Adrenal gland (tissue), 12 donors: Measurements from ENCODE around the gene STX8. TPM values are rescaled to one million over a fixed set of nuclear protein-coding genes. Genes with fewer than 3 reads are reported as not detected.

Experiments
- DNase-seq, 7 donors: peaks; one replicate each; pipeline ENCODE4 v3.0.0-alpha.2; 2019 to 2020
- H3K27ac ChIP-seq, 5 donors: fragments of 200-600 bp; sonication (generic) in 4 of 5; 1 replicate in 3 of 5; 2 replicates in 2 of 5; pipeline versions ENCODE4 v1.5.1 to v1.8.0; 2016 to 2020; ENCODE audit warnings: mild to moderate bottlenecking in 1 of 5
- H3K27me3 ChIP-seq: fragments of 200-600 bp; 2 replicates; pipeline ENCODE4 v1.8.0; 2021
- H3K36me3 ChIP-seq, 2 donors: fragments of 200-600 bp; replicated peaks in 1 of 2; 1 replicate in 1 of 2; 2 replicates in 1 of 2; pipeline versions ENCODE4 v1.5.1 to v1.8.0; 2018 to 2022
- H3K4me1 ChIP-seq, 2 donors: fragments of 200-600 bp; replicated peaks in 1 of 2; 1 replicate in 1 of 2; 2 replicates in 1 of 2; pipeline versions ENCODE4 v1.5.1 to v1.8.0; 2018 to 2021
- H3K4me3 ChIP-seq, 4 donors: fragments of 200-600 bp; sonication (generic) in 3 of 4; one replicate each; pipeline ENCODE4 v1.5.1; 2016 to 2018
- H3K9me3 ChIP-seq, 3 donors: fragments of 200-600 bp; sonication (generic) in 1 of 3; replicated peaks in 1 of 3; 1 replicate in 2 of 3; 2 replicates in 1 of 3; pipeline versions ENCODE4 v1.5.1 to v1.8.0; 2016 to 2021
- POLR2A ChIP-seq, 2 donors: fragments of 450-650 bp; IDR thresholded peaks; one replicate each; pipeline ENCODE4 v1.6.1; 2017; ENCODE audit warnings: antibody characterized with exemption in 2 of 2, mild to moderate bottlenecking in 2 of 2, moderate library complexity in 1 of 2
- WGBS, 4 donors: extraction: QIAGEN DNeasy Blood & Tissue Kit in 2 of 4; methylation state at CpG; one replicate each; pipeline versions ENCODE4 v1.1.5 to v1.1.7; 2013 to 2017; 5-methylcytosine and 5-hydroxymethylcytosine counted together
- intact Hi-C, 2 donors: fragments of 100-400 bp; cut with DNase I; formaldehyde crosslinking; loops; one replicate each; pipeline versions ENCODE4 v1.14.1 to v1.15.0; 2022 to 2023
- polyA plus RNA-seq, 3 donors: library from polyadenylated mRNA; stranded (reverse); fragments of 200-250 nt in 2 of 3; fragments of 350-450 nt in 1 of 3; fragmentation: Illumina TruSeq in 1 of 3; extraction: RNeasy Lipid Tissue Mini Kit (QIAGEN cat#74804) in 1 of 3; gene quantifications; one replicate each; pipeline ENCODE4 v1.2.3, GENCODE V29; 2013 to 2014
- total RNA-seq, 9 donors: library from RNA; depleted of rRNA in 4 of 9; stranded (reverse); fragments of >200 nt in 4 of 9; fragments of 120-200 nt in 1 of 9; fragmentation: NEBNext Ultra II Directional in 1 of 9; extraction: Animal tissue kit (Norgen Biotek cat#: 25700) in 1 of 9; gene quantifications; one replicate each; pipeline versions ENCODE4 v1.1.0 to v1.2.4, GENCODE V29; 2013 to 2023
- TF ChIP-seq, protein P1 (sequence below), 6 experiments: fragments of 450-650 bp in 4 of 6; fragments of 200-600 bp in 2 of 6; sonication (generic) in 1 of 6; IDR thresholded peaks; 1 replicate in 5 of 6; 2 replicates in 1 of 6; pipeline versions ENCODE4 v1.5.1 to v1.8.0; 2016 to 2021; ENCODE audit warnings: antibody characterized with exemption in 6 of 6, mild to moderate bottlenecking in 2 of 6, moderate library complexity in 1 of 6
- donor health status: healthy with polysubstance abuse.
- donor health status: Bipolar disorder and iron deficiency.
- donor health status: DM: yes; HTN: yes; CAD: no.
- donor health status: DM: no; HTN: no; CAD: no.
- donor health status: DM: no; HTN: no; CAD: no.
- donor health status: DM: yes; HTN: yes; CAD: no.

Gene STX8
- total and polyA plus RNA-seq, 12 donors, result 21.9 to 94.1 (median 72.3) TPM

DNA sequence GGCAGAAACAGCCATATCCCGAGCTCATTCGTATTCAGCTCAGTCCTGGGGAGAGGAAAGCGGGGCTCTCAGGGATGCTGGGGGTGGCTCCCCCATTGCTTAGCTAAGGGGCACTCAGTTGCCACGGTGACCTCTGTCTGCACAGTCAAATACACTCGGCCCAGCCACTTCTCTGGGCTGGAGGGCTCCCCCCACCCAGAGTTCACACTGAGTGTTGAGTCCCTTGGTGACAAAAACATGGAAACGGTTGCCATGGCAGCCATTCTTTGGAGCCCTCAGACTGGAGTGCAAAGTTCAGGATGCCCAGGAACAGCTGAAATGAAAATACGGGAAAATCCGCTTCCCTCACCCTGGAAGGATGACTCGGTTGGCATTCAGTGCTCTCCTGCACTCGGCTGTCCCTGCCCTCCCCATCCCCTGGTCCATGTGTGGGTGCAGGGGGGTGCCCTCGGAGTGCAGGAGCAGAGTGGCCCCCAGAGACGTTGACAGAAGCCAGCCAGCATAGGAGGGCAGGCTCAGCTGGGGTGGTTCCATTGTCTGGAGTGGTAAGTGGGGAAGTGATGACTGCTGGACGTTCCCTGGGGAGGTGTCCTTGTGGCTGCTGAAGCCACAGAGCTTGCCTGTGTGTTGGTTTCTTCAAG lies 337.8 kb downstream of the STX8 start:
- Histone ChIP-seq H3K27ac (no peak overlapping the region), H3K9me3 (no peaks in the 10 kb centered on the region), H3K36me3 (no peaks in the 10 kb centered on the region), H3K4me3 (no peak overlapping the region), H3K4me1 (peaks cover 10 to 21% of the 10 kb centered on the region in 2 donors), H3K27me3 (peaks cover 11% of the 10 kb centered on the region)
- intact Hi-C loops, result no loop called here
- DNase-seq, result no peak
- 91 to 95% (median 92%) methylated on average over 11 to 13 of the region's 13 CpGs for WGBS, 4 donors
- no peak for TF ChIP-seq POLR2A (IDR thresholded peaks at IDR 0.05)
- TF ChIP-seq, protein P1, sequence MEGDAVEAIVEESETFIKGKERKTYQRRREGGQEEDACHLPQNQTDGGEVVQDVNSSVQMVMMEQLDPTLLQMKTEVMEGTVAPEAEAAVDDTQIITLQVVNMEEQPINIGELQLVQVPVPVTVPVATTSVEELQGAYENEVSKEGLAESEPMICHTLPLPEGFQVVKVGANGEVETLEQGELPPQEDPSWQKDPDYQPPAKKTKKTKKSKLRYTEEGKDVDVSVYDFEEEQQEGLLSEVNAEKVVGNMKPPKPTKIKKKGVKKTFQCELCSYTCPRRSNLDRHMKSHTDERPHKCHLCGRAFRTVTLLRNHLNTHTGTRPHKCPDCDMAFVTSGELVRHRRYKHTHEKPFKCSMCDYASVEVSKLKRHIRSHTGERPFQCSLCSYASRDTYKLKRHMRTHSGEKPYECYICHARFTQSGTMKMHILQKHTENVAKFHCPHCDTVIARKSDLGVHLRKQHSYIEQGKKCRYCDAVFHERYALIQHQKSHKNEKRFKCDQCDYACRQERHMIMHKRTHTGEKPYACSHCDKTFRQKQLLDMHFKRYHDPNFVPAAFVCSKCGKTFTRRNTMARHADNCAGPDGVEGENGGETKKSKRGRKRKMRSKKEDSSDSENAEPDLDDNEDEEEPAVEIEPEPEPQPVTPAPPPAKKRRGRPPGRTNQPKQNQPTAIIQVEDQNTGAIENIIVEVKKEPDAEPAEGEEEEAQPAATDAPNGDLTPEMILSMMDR (IDR thresholded peaks at IDR 0.05), result no peak

DNA sequence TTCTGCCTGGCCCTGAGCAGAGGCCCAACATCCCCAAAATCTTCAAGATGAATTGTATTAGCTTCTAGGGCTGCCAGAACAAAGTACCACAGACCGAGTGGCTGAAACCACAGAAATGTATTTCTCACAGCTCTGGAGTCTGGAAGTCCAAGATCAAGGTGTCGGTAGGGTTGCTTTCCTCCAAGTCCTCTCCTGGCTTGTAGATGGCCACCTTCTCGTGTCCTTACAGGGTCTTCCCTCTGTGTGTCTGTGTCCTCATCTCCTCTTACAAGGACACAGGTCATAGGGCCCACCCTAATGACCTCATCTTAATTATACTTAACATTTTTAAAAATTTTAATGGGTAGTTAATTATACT lies 338.6 kb downstream of the STX8 start:
- H3K4me1 ChIP-seq, result peaks cover 10 to 21% of the 10 kb centered on the region in 2 donors
- intact Hi-C loops, result no loop called here
- TF ChIP-seq POLR2A (IDR thresholded peaks at IDR 0.05), result no peak
- TF ChIP-seq, protein P1 (IDR thresholded peaks at IDR 0.05), result no peak
- no peaks in the 10 kb centered on the region for H3K9me3 ChIP-seq
- H3K4me3 ChIP-seq, result no peak overlapping the region
- H3K27ac ChIP-seq, result no peak overlapping the region
- peaks cover 18% of the 10 kb centered on the region for H3K27me3 ChIP-seq
- 91 to 95% (median 94%) methylated on average over 3 of the region's 3 CpGs for WGBS, 4 donors
- DNase-seq, result no peak
- H3K36me3 ChIP-seq, result no peaks in the 10 kb centered on the region

DNA sequence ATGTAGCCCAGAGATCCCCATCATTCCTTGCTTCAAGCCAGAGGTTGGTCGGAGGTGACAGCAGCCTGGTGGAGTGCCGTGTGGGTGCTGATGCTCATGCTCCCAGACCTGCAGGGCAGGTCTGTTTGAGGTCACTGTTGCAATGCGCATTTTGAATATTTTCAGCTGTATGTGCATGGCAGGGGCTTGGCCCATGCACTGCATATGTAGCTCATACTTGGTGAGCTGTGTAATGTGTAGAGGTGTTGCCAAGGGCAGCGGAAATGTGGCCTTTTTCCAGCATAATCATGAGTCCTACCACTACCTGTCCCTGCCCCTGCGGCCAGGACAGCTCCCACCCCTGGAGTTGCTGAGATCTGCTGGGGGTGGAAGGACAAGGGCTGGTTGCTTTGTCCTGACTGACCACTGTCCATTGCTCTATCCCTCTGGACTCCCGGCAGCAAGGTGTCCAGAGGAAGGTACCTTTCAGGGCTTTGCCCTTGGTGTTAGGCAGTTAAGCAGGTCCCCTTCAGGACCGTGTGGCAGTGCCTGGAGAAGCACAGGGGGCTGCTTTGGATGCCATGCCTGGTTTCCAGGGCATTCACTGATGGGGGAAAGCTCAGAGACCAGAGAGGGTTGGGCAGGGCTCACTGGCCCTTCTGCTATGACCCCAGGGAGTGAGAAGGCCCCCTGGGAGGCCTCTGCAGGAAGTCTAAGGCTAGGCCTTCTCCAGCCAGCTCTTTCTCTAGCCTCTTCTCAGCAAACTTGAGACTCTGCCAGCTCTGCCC lies 339.2 kb downstream of the STX8 start:
- Histone ChIP-seq H3K36me3 (no peaks in the 10 kb centered on the region), H3K27ac (no peak overlapping the region), H3K9me3 (no peaks in the 10 kb centered on the region), H3K4me3 (no peak overlapping the region), H3K4me1 (peaks cover 10 to 21% of the 10 kb centered on the region in 2 donors), H3K27me3 (peaks cover 20% of the 10 kb centered on the region)
- 79 to 92% (median 85%) methylated on average over 5 to 7 of the region's 7 CpGs for WGBS, 4 donors
- DNase-seq, result no peak
- no peak for TF ChIP-seq POLR2A (IDR thresholded peaks at IDR 0.05)
- TF ChIP-seq, protein P1 (IDR thresholded peaks at IDR 0.05), result no peak
- intact Hi-C loops, result no loop called here

DNA sequence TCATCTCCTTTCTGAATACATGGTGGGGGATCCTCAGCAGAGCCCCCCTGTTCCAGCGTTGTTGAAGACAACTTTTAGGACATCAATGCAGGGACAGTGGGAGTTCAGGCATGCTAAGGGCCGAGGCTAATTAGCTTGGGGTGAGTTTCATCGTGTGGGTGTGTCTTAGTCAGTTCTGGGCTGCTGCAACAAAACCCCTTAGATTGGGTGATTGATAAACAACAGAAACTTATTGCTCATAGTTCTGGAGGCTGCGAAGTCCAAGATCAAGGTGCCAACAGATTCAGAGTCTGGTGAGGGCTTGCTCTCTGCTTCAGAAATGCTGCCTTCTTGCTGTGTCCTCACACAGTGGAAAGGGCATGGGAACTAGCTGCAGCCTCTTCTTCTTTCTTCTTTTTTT lies 340.3 kb downstream of the STX8 start:
- Histone ChIP-seq H3K9me3 (no peaks in the 10 kb centered on the region), H3K36me3 (no peaks in the 10 kb centered on the region), H3K27ac (no peak overlapping the region), H3K4me1 (peaks cover 9 to 10% of the 10 kb centered on the region in 2 donors), H3K27me3 (peaks cover 20% of the 10 kb centered on the region), H3K4me3 (no peak overlapping the region)
- WGBS, 4 donors, result 84 to 91% (median 85%) methylated on average over 4 of the region's 4 CpGs
- no peak for DNase-seq
- intact Hi-C loops, result no loop called here
- no peak for TF ChIP-seq POLR2A (IDR thresholded peaks at IDR 0.05)
- TF ChIP-seq, protein P1 (IDR thresholded peaks at IDR 0.05), result no peak
